Thoracic aorta (tissue), 2 donors: ENCODE measurements around the gene SIRT2. TPM values are rescaled to one million over a fixed set of nuclear protein-coding genes. Genes with fewer than 3 reads are reported as not detected.
A peak's percentile ranks its signal among the peaks of the same experiment; 100 is the strongest.

Experiments used
- ATAC-seq: fragments of 150-250 bp; one replicate; pipeline ENCODE4 v1.8.0; 2017; ENCODE audit warnings: low read depth; ENCODE audit not compliant: insufficient number of reproducible peaks, low FRiP score
- DNase-seq: peaks from one replicate; pipeline ENCODE4 v3.0.0-alpha.2; 2020; ENCODE audit warnings: low spot score
- H3K27ac ChIP-seq, 2 donors: fragments of 200-600 bp; sonication (generic); 1 replicate in 1 of 2; 2 replicates in 1 of 2; pipeline ENCODE4 v1.5.1; 2016; ENCODE audit warnings: mild to moderate bottlenecking in 2 of 2, moderate library complexity in 2 of 2
- H3K27me3 ChIP-seq: fragments of 200-600 bp; sonication (generic); replicated peaks from 2 replicates; pipeline ENCODE4 v1.6.0; 2016; ENCODE audit warnings: mild to moderate bottlenecking; ENCODE audit not compliant: insufficient read depth
- H3K36me3 ChIP-seq: fragments of 200-600 bp; sonication (generic); one replicate; pipeline ENCODE4 v1.5.1; 2016
- H3K4me1 ChIP-seq, 2 donors: fragments of 200-600 bp; sonication (generic); 1 replicate in 1 of 2; 2 replicates in 1 of 2; pipeline versions ENCODE4 v1.5.1 to v1.6.0; 2016; ENCODE audit warnings: low read depth in 2 of 2, mild to moderate bottlenecking in 1 of 2; ENCODE audit not compliant: control insufficient read depth in 1 of 2
- H3K4me3 ChIP-seq: fragments of 200-600 bp; sonication (generic); 2 replicates; pipeline ENCODE4 v1.5.1; 2016; ENCODE audit warnings: mild to moderate bottlenecking
- H3K9me3 ChIP-seq: fragments of 200-600 bp; sonication (generic); 2 replicates; pipeline ENCODE4 v1.5.1; 2016
- CTCF ChIP-seq: fragments of 200-600 bp; sonication (generic); IDR thresholded peaks from one replicate; pipeline ENCODE4 v1.5.1; 2019; ENCODE audit warnings: antibody characterized with exemption
- total RNA-seq, 2 donors: library from RNA; depleted of rRNA; stranded (reverse); fragments of >200 nt; gene quantifications; one replicate each; pipeline versions ENCODE4 v1.1.0 to v1.2.3, GENCODE V29; 2016

SIRT2 gene
- total RNA-seq, 2 donors from 2014 or later, result 42.8 to 68.4 TPM

- Histone ChIP-seq H3K27ac (peak overlapping the region; percentile 100), H3K9me3 (no peaks in the 10 kb centered on the region), H3K4me1 (peaks cover 28 to 56% of the 10 kb centered on the region in 2 donors), H3K4me3 (peak overlapping the region; percentile 100), H3K36me3 (peaks cover 40% of the 10 kb centered on the region), H3K27me3 (no peaks in the 10 kb centered on the region)
- TF ChIP-seq CTCF, result no peak
- DNase-seq (no peak), ATAC-seq (no peak)
These were observed 50.9 kb downstream of the SIRT2 start for GRCh38 chr19:38848299-38849146.

- no peak for ATAC-seq
- no peaks in the 10 kb centered on the region for H3K27me3 ChIP-seq
- DNase-seq, result no peak
- peaks cover 26 to 41% of the 10 kb centered on the region in 2 donors for H3K4me1 ChIP-seq
- H3K9me3 ChIP-seq, result no peaks in the 10 kb centered on the region
- no peak for TF ChIP-seq CTCF
- peaks cover 63% of the 10 kb centered on the region for H3K36me3 ChIP-seq
- no peak overlapping the region for H3K27ac ChIP-seq
- no peak overlapping the region for H3K4me3 ChIP-seq
These were observed 53.3 kb downstream of the SIRT2 start for GRCh38 chr19:38846097-38846496.

- ATAC-seq (no peak), DNase-seq (no peak)
- H3K4me3 ChIP-seq, result no peak overlapping the region
- H3K4me1 ChIP-seq, result peaks cover 24 to 38% of the 10 kb centered on the region in 2 donors
- no peak for TF ChIP-seq CTCF
- H3K27ac ChIP-seq, result no peak overlapping the region
- no peaks in the 10 kb centered on the region for H3K27me3 ChIP-seq
- H3K36me3 ChIP-seq, result peaks cover 69% of the 10 kb centered on the region
- H3K9me3 ChIP-seq, result no peaks in the 10 kb centered on the region
These were observed 53.9 kb downstream of the SIRT2 start for GRCh38 chr19:38845374-38846024.

- Histone ChIP-seq H3K4me3 (no peak overlapping the region), H3K36me3 (peaks cover 82% of the 10 kb centered on the region), H3K27ac (no peak overlapping the region), H3K27me3 (no peaks in the 10 kb centered on the region), H3K9me3 (no peaks in the 10 kb centered on the region), H3K4me1 (peaks cover 24 to 38% of the 10 kb centered on the region in 2 donors)
- DNase-seq (no peak), ATAC-seq (no peak)
- TF ChIP-seq CTCF, result no peak
These were observed 55.2 kb downstream of the SIRT2 start for GRCh38 chr19:38844093-38844686.

GRCh38 chr19:38843175-38843758 lies 56.2 kb downstream of the SIRT2 start:
- peaks cover 91% of the 10 kb centered on the region for H3K36me3 ChIP-seq
- peaks cover 19 to 30% of the 10 kb centered on the region in 2 donors for H3K4me1 ChIP-seq
- no peak overlapping the region for H3K27ac ChIP-seq
- DNase-seq (no peak), ATAC-seq (no peak)
- no peaks in the 10 kb centered on the region for H3K9me3 ChIP-seq
- no peak overlapping the region for H3K4me3 ChIP-seq
- H3K27me3 ChIP-seq, result no peaks in the 10 kb centered on the region
- TF ChIP-seq CTCF, result no peak
